ENCODE measurements around the gene GABPB1. TPM values are rescaled to one million over a fixed set of nuclear protein-coding genes. Genes with fewer than 3 reads are reported as not detected.

Gene GABPB1
- total RNA-seq, 3 donors from 2014 or later (not counting 1 experiment from before 2014, with no cell fraction given) = 20.8 to 30.8 (median 26.3) TPM

DNA sequence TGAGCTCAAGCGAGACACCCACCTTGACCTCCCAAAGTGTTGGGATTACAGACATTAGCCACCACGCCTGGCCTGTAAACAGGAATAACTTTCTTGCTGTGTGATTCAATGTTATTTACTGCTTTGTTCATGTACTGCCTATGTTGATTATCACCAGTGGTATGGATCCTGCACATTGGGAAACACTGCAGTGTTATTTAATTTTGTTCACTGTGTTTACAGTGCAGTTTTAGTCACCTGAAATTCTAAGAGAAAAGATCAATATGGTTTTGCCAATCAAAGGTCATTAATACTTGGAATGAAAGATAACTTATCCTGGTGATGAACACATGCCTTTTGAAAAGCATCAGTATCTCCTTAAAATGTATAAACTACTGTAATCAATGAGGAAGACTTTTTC lies 8.6 kb upstream of the GABPB1 start:
- H3K27ac ChIP-seq (ENCODE audit: low read length) = no peak overlapping the region
- TF ChIP-seq, protein P1, sequence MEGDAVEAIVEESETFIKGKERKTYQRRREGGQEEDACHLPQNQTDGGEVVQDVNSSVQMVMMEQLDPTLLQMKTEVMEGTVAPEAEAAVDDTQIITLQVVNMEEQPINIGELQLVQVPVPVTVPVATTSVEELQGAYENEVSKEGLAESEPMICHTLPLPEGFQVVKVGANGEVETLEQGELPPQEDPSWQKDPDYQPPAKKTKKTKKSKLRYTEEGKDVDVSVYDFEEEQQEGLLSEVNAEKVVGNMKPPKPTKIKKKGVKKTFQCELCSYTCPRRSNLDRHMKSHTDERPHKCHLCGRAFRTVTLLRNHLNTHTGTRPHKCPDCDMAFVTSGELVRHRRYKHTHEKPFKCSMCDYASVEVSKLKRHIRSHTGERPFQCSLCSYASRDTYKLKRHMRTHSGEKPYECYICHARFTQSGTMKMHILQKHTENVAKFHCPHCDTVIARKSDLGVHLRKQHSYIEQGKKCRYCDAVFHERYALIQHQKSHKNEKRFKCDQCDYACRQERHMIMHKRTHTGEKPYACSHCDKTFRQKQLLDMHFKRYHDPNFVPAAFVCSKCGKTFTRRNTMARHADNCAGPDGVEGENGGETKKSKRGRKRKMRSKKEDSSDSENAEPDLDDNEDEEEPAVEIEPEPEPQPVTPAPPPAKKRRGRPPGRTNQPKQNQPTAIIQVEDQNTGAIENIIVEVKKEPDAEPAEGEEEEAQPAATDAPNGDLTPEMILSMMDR (IDR thresholded peaks at IDR 0.05) = no peak
- DNase-seq (no peak), ATAC-seq (no peak)
- H3K27ac Mint-ChIP-seq = no peak overlapping the region
- H3K27me3 Mint-ChIP-seq (ENCODE audit: low read depth in 2 of 2) = no peaks in the 10 kb centered on the region
- no peaks in the 10 kb centered on the region for H3K36me3 ChIP-seq (ENCODE audit: control insufficient read depth, insufficient read depth, low read length)
- H3K27me3 ChIP-seq (ENCODE audit: control insufficient read depth, insufficient read depth, low read length) = no peaks in the 10 kb centered on the region
- H3K36me3 Mint-ChIP-seq = no peaks in the 10 kb centered on the region
- no peak overlapping the region for H3K4me3 ChIP-seq (ENCODE audit: low read length)
- 97% methylated on average over 2 of the region's 2 CpGs for WGBS (ENCODE audit: insufficient coverage)
- no peak overlapping the region for H3K4me3 Mint-ChIP-seq
- no peaks in the 10 kb centered on the region for H3K4me1 ChIP-seq (ENCODE audit: control insufficient read depth, insufficient read depth, low read length)
- H3K9me3 ChIP-seq (ENCODE audit: control insufficient read depth, insufficient read depth, low read length) = no peaks in the 10 kb centered on the region
- intact Hi-C loops (cut with micrococcal nuclease) = no loop called here
- H3K9me3 Mint-ChIP-seq = no peaks in the 10 kb centered on the region
- H3K4me1 Mint-ChIP-seq = no peaks in the 10 kb centered on the region

DNA sequence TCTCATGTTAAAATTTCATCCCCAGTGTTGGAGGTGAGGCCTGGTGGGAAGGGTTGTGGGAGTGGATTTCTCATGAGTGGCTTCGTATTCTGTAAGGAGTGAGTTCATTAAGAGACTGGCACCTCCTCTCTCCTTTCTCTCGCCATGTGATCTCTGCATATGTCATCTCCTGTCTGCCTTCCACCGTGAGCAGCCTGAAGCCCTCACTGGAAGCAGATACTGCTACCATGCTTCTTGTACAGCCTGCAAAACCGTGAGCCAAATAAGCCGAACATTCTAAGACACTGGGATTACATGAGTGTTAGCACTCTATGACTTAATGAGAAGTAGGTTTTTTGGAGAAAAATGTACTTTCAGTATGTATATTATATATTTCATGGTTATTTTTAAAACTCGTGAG lies 6.8 kb upstream of the GABPB1 start:
- Mint-ChIP-seq H3K27me3 (ENCODE audit: low read depth in 2 of 2) (no peaks in the 10 kb centered on the region), H3K9me3 (no peaks in the 10 kb centered on the region), H3K36me3 (no peaks in the 10 kb centered on the region), H3K27ac (peak overlapping the region in 1 of 2 donors; percentile 27), H3K4me1 (peaks cover 11% of the 10 kb centered on the region in 2 donors), H3K4me3 (no peak overlapping the region)
- intact Hi-C loops (cut with micrococcal nuclease) = no loop called here
- H3K4me1 ChIP-seq (ENCODE audit: control insufficient read depth, insufficient read depth, low read length) = peaks cover 7% of the 10 kb centered on the region
- no peak overlapping the region for H3K4me3 ChIP-seq (ENCODE audit: low read length)
- H3K9me3 ChIP-seq (ENCODE audit: control insufficient read depth, insufficient read depth, low read length) = no peaks in the 10 kb centered on the region
- DNase-seq = no peak
- H3K27me3 ChIP-seq (ENCODE audit: control insufficient read depth, insufficient read depth, low read length) = no peaks in the 10 kb centered on the region
- H3K36me3 ChIP-seq (ENCODE audit: control insufficient read depth, insufficient read depth, low read length) = no peaks in the 10 kb centered on the region
- TF ChIP-seq, protein P1 (IDR thresholded peaks at IDR 0.05) = no peak
- H3K27ac ChIP-seq (ENCODE audit: low read length) = no peak overlapping the region
- ATAC-seq = no peak
- 86% methylated on average over 5 of the region's 6 CpGs for WGBS (ENCODE audit: insufficient coverage)

DNA sequence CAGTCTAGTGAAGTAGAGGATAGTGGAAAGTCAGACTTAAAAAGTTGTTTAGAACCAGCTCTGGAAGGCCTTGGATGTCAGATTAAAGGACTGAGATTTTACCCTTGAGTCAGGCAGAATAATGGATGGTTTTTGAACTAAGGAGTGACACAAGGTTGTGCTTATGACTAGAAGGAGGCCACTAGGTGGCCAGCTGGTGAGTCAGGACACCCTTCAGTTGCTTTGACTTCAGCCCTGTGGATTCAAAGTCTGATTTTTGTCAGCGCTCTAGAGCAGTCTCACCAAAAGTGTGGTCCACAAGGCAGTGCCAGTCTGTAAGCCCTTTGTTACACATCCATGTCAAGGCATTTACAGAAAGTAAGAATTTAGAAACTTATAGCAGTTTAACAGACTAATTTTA lies 3.8 kb upstream of the GABPB1 start:
- H3K27ac ChIP-seq (ENCODE audit: low read length) = no peak overlapping the region
- H3K27ac Mint-ChIP-seq = no peak overlapping the region
- DNase-seq (peak in 1 of 2 donors; percentile 53), ATAC-seq (no peak)
- TF ChIP-seq, protein P1 (IDR thresholded peaks at IDR 0.05) = no peak
- no peaks in the 10 kb centered on the region for H3K27me3 Mint-ChIP-seq (ENCODE audit: low read depth in 2 of 2)
- peaks cover 29 to 32% of the 10 kb centered on the region in 2 donors for H3K4me1 Mint-ChIP-seq
- intact Hi-C loops (cut with micrococcal nuclease) = loop anchor here (10.0 kb wide), 1 partner anchor 326 kb away; the partner anchor contains the start of gene TRPM7
- peaks cover 2% of the 10 kb centered on the region for H3K36me3 Mint-ChIP-seq
- H3K4me3 Mint-ChIP-seq = no peak overlapping the region
- no peaks in the 10 kb centered on the region for H3K27me3 ChIP-seq (ENCODE audit: control insufficient read depth, insufficient read depth, low read length)
- H3K4me1 ChIP-seq (ENCODE audit: control insufficient read depth, insufficient read depth, low read length) = peaks cover 7% of the 10 kb centered on the region
- no peak overlapping the region for H3K4me3 ChIP-seq (ENCODE audit: low read length)
- 73% methylated on average over 1 of the region's 1 CpG for WGBS (ENCODE audit: insufficient coverage)
- no peaks in the 10 kb centered on the region for H3K36me3 ChIP-seq (ENCODE audit: control insufficient read depth, insufficient read depth, low read length)
- H3K9me3 ChIP-seq (ENCODE audit: control insufficient read depth, insufficient read depth, low read length) = no peaks in the 10 kb centered on the region
- H3K9me3 Mint-ChIP-seq = no peaks in the 10 kb centered on the region

DNA sequence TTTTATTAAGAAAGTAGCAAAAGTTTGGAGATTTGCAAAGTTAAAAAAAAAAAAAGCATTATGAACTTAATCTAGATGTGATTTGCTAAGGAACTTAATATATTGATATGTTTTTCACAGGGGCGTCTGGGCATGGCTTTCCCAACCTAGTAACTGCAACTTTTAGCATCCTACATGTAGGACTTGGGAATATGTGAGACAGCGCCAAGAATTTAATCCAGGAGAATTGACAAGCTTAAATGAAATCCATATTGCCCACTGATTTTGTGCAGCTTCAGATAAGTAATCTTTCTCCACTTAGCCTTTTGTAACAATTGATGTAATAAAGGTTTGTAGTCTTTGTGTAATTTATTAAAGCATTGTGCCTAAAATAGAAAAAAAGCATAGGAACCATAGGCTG lies 982 bp upstream of the GABPB1 start:
- 6% methylated on average over 2 of the region's 2 CpGs for WGBS (ENCODE audit: insufficient coverage)
- H3K27me3 Mint-ChIP-seq (ENCODE audit: low read depth in 2 of 2) = no peaks in the 10 kb centered on the region
- Histone ChIP-seq H3K9me3 (ENCODE audit: control insufficient read depth, insufficient read depth, low read length) (no peaks in the 10 kb centered on the region), H3K36me3 (ENCODE audit: control insufficient read depth, insufficient read depth, low read length) (no peaks in the 10 kb centered on the region), H3K4me1 (ENCODE audit: control insufficient read depth, insufficient read depth, low read length) (peaks cover 24% of the 10 kb centered on the region), H3K27me3 (ENCODE audit: control insufficient read depth, insufficient read depth, low read length) (no peaks in the 10 kb centered on the region), H3K27ac (ENCODE audit: low read length) (peak overlapping the region; percentile 100), H3K4me3 (ENCODE audit: low read length) (peak overlapping the region; percentile 99)
- peak overlapping the region; percentile 97 to 100 for H3K27ac Mint-ChIP-seq
- no peaks in the 10 kb centered on the region for H3K9me3 Mint-ChIP-seq
- intact Hi-C loops (cut with micrococcal nuclease) = loop anchor here (1.0 to 10.0 kb wide), 3 partner anchors 68 to 735 kb away; partner anchors contain the start of genes DTWD1, FAM227B, TRPM7 and USP8
- peak overlapping the region; percentile 99 for H3K4me3 Mint-ChIP-seq
- H3K4me1 Mint-ChIP-seq = peaks cover 52 to 55% of the 10 kb centered on the region in 2 donors
- ATAC-seq = no peak
- H3K36me3 Mint-ChIP-seq = peaks cover 8% of the 10 kb centered on the region
- DNase-seq = no peak
- TF ChIP-seq, protein P1 (IDR thresholded peaks at IDR 0.05) = no peak

Data from natural killer cell (primary cell).